ENCODE measurements around the gene PRSS8.

- TF ChIP-seq, protein P1, sequence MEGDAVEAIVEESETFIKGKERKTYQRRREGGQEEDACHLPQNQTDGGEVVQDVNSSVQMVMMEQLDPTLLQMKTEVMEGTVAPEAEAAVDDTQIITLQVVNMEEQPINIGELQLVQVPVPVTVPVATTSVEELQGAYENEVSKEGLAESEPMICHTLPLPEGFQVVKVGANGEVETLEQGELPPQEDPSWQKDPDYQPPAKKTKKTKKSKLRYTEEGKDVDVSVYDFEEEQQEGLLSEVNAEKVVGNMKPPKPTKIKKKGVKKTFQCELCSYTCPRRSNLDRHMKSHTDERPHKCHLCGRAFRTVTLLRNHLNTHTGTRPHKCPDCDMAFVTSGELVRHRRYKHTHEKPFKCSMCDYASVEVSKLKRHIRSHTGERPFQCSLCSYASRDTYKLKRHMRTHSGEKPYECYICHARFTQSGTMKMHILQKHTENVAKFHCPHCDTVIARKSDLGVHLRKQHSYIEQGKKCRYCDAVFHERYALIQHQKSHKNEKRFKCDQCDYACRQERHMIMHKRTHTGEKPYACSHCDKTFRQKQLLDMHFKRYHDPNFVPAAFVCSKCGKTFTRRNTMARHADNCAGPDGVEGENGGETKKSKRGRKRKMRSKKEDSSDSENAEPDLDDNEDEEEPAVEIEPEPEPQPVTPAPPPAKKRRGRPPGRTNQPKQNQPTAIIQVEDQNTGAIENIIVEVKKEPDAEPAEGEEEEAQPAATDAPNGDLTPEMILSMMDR (IDR thresholded peaks at IDR 0.05) = no peak
- TF ChIP-seq POLR2A (IDR thresholded peaks at IDR 0.05) (no peak), POLR2AphosphoS5 (IDR thresholded peaks at IDR 0.05; ENCODE audit: insufficient read depth in 1 of 2, low read depth in 1 of 2) (no peak)
These were observed 52.0 kb downstream of the PRSS8 start for GRCh38 chr16:31083556-31083955.

All from vagina (tissue), 2 donors.